Astrocyte of the spinal cord (primary cell): Measurements from ENCODE around the gene MED20.

ENCODE experiments used
- DNase-seq: peaks from one replicate; pipeline ENCODE4 v3.0.0; 2011; ENCODE audit warnings: low read depth, low spot score
- H3K4me3 ChIP-seq: 2 replicates; pipeline ENCODE4 v1.5.1; 2011; ENCODE audit warnings: low read depth, mild to moderate bottlenecking, low read length, moderate library complexity
- in situ Hi-C: cut with HindIII; loops from 2 replicates; pipeline ENCODE4 v1.10.0; 2017; ENCODE audit warnings: low sequenced_read_pairs
- TF ChIP-seq, protein P1 (sequence below): IDR thresholded peaks from 2 replicates; pipeline ENCODE4 v1.5.1; 2012; ENCODE audit warnings: low read depth, mild to moderate bottlenecking, low read length, inconsistent platforms

MED20 gene

DNA sequence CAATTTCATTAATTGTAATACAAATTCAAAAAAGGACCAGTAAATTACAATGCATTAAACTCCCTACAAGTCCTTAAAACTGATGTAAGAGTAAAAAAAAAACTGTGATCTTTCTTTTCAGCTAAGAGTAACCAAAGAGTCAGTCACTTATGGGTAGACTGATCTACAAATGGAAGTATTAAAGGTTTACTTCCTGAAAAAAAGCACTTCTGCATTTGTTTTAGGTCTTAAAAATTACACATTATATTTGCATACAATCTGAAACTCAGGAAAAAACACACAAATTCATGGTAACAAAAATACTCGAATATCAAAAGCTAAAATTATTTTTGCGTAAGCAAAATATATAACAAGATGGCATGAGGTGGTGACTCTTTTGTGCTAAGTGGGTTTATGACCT lies 49.2 kb downstream of the MED20 start:
- in situ Hi-C loops, result no loop called here
- TF ChIP-seq, protein P1, sequence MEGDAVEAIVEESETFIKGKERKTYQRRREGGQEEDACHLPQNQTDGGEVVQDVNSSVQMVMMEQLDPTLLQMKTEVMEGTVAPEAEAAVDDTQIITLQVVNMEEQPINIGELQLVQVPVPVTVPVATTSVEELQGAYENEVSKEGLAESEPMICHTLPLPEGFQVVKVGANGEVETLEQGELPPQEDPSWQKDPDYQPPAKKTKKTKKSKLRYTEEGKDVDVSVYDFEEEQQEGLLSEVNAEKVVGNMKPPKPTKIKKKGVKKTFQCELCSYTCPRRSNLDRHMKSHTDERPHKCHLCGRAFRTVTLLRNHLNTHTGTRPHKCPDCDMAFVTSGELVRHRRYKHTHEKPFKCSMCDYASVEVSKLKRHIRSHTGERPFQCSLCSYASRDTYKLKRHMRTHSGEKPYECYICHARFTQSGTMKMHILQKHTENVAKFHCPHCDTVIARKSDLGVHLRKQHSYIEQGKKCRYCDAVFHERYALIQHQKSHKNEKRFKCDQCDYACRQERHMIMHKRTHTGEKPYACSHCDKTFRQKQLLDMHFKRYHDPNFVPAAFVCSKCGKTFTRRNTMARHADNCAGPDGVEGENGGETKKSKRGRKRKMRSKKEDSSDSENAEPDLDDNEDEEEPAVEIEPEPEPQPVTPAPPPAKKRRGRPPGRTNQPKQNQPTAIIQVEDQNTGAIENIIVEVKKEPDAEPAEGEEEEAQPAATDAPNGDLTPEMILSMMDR, result no peak
- no peak overlapping the region for H3K4me3 ChIP-seq
- DNase-seq, result no peak

DNA sequence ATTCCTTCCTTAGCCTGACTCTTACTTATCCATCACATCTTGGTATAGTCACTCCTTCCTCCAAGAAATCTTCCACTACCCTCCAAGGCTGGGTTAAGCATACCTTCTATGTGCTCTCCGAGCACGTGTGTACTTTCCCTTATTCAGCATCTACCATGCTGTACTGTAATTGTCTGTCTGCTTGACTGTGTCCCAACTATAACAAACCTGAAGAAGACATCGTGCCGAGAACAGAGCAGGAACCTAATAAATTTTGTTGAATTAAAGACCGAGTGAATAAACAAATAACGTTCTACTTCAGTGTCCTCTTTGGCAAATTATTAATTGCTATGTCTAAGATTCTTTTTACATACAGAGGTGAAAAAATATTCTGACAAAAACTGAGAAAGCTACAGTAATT lies 61.6 kb downstream of the MED20 start:
- H3K4me3 ChIP-seq, result no peak overlapping the region
- TF ChIP-seq, protein P1, result no peak
- in situ Hi-C loops, result no loop called here
- no peak for DNase-seq

DNA sequence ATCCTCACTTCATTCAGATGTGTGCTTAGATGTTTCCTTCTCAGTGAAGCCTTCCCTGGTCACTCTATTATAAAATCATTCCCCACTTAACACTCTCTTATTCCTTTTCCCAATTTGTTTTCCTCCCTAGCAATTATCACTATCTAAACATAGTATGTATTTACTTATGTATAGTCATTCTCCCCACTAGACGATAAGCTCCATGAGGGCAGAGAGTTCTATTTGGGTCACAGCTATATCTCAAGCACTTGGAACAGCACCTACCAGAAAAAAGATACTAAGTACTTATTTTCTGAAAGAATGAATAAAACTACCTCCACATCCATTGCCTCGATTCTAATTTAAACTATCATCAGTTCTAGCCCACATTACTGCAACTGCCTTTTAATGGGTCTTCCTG lies 62.2 kb downstream of the MED20 start:
- in situ Hi-C loops, result no loop called here
- no peak overlapping the region for H3K4me3 ChIP-seq
- TF ChIP-seq, protein P1, result no peak
- DNase-seq, result no peak
